ENCODE measurements around the gene ZDHHC7. TPM values are rescaled to one million over a fixed set of nuclear protein-coding genes. Genes with fewer than 3 reads are reported as not detected.

Gene ZDHHC7
- total and polyA plus RNA-seq, 9 of the 15 experiments (the other 6 are each of a cell fraction or from before 2014, with no cell fraction given): 1.7 to 49.7 (median 37.4) TPM

DNA sequence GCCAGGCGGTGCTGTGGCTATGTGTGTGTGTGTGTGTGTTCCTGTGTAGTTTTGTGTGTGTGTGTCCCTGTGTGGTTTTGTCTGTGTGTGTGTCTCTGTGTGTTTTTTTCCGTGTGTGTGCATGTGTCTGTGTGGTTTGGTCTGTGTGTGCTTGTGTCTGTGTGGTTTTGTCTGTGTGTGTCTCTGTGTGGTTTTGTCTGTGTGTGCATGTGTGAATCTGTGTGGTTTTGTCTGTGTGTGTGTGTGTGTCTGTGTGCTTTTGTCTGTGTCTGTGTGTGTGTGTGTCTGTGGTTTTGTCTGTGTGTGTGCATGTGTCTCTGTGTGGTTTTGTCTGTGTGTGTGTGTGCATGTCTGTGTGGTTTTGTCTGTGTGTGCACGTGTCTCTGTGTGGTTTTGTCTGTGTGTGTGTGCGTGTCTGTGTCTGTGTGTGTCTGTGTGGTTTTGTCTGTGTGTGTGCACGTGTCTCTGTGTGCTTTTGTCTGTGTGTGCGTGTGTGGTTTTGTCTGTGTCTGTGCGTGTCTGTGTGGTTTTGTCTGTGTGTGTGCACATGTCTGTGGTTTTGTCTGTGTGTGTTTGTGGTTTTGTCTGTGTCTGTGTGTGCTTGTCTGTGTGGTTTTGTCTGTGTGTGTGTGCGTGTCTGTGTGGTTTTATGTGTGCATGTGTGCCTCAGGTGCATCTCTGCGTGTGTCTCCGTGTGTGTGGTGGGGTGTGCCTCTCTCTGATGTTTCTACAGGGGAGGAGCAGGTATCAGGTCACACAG is 62.3 kb downstream of the ZDHHC7 start (continued):
- no peak for TF ChIP-seq ELF2 (CRISPR knock-in tag; IDR thresholded peaks at IDR 0.05)
- TF ChIP-seq, protein P1, sequence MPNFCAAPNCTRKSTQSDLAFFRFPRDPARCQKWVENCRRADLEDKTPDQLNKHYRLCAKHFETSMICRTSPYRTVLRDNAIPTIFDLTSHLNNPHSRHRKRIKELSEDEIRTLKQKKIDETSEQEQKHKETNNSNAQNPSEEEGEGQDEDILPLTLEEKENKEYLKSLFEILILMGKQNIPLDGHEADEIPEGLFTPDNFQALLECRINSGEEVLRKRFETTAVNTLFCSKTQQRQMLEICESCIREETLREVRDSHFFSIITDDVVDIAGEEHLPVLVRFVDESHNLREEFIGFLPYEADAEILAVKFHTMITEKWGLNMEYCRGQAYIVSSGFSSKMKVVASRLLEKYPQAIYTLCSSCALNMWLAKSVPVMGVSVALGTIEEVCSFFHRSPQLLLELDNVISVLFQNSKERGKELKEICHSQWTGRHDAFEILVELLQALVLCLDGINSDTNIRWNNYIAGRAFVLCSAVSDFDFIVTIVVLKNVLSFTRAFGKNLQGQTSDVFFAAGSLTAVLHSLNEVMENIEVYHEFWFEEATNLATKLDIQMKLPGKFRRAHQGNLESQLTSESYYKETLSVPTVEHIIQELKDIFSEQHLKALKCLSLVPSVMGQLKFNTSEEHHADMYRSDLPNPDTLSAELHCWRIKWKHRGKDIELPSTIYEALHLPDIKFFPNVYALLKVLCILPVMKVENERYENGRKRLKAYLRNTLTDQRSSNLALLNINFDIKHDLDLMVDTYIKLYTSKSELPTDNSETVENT (CRISPR knock-in tag; IDR thresholded peaks at IDR 0.05): no peak
- TF ChIP-seq EP300 (IDR thresholded peaks at IDR 0.05; ENCODE audit: low read length): no peak
- no peak for TF ChIP-seq ZNF584 (CRISPR knock-in tag; IDR thresholded peaks at IDR 0.05; ENCODE audit: low read depth)
- no peak for TF ChIP-seq FOXM1 (IDR thresholded peaks at IDR 0.05; ENCODE audit: low read depth)
- no peak for TF ChIP-seq FOXM1 (CRISPR knock-in tag; IDR thresholded peaks at IDR 0.05; ENCODE audit: low read depth)
- TF ChIP-seq ARID2 (IDR thresholded peaks at IDR 0.05): 0 out of 2 replicates have a peak, but pooled peaks have one; percentile 26
- TF ChIP-seq RBBP5 (IDR thresholded peaks at IDR 0.05; ENCODE audit: borderline replicate concordance, insufficient read depth, low read length, poor library complexity, severe bottlenecking): no peak
- no peak for TF ChIP-seq CC2D1A (IDR thresholded peaks at IDR 0.05)
- TF ChIP-seq, protein P2, sequence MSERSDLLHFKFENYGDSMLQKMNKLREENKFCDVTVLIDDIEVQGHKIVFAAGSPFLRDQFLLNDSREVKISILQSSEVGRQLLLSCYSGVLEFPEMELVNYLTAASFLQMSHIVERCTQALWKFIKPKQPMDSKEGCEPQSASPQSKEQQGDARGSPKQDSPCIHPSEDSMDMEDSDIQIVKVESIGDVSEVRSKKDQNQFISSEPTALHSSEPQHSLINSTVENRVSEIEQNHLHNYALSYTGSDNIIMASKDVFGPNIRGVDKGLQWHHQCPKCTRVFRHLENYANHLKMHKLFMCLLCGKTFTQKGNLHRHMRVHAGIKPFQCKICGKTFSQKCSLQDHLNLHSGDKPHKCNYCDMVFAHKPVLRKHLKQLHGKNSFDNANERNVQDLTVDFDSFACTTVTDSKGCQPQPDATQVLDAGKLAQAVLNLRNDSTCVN (CRISPR knock-in tag; IDR thresholded peaks at IDR 0.05): peak; percentile 19; the same call in 1 of the 2 replicates
- no peak for TF ChIP-seq ZNF263 (CRISPR knock-in tag; IDR thresholded peaks at IDR 0.05; ENCODE audit: borderline replicate concordance)
- 0 out of 2 replicates have a peak, but pooled peaks have one; percentile 20 for TF ChIP-seq MYBL2 (IDR thresholded peaks at IDR 0.05; ENCODE audit: low read depth)
- no peak for TF ChIP-seq MYBL2 (CRISPR knock-in tag; IDR thresholded peaks at IDR 0.05; ENCODE audit: borderline replicate concordance)
- TF ChIP-seq NELFE (IDR thresholded peaks at IDR 0.05; ENCODE audit: insufficient read depth, insufficient read length): no peak
- TF ChIP-seq IFI16 (CRISPR knock-in tag; IDR thresholded peaks at IDR 0.05): no peak
- TF ChIP-seq, protein P3, sequence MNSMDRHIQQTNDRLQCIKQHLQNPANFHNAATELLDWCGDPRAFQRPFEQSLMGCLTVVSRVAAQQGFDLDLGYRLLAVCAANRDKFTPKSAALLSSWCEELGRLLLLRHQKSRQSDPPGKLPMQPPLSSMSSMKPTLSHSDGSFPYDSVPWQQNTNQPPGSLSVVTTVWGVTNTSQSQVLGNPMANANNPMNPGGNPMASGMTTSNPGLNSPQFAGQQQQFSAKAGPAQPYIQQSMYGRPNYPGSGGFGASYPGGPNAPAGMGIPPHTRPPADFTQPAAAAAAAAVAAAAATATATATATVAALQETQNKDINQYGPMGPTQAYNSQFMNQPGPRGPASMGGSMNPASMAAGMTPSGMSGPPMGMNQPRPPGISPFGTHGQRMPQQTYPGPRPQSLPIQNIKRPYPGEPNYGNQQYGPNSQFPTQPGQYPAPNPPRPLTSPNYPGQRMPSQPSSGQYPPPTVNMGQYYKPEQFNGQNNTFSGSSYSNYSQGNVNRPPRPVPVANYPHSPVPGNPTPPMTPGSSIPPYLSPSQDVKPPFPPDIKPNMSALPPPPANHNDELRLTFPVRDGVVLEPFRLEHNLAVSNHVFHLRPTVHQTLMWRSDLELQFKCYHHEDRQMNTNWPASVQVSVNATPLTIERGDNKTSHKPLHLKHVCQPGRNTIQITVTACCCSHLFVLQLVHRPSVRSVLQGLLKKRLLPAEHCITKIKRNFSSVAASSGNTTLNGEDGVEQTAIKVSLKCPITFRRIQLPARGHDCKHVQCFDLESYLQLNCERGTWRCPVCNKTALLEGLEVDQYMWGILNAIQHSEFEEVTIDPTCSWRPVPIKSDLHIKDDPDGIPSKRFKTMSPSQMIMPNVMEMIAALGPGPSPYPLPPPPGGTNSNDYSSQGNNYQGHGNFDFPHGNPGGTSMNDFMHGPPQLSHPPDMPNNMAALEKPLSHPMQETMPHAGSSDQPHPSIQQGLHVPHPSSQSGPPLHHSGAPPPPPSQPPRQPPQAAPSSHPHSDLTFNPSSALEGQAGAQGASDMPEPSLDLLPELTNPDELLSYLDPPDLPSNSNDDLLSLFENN (IDR thresholded peaks at IDR 0.05; ENCODE audit: low read depth in 2 of 2, low read length in 2 of 2): no peak
- TF ChIP-seq SMAD4 (CRISPR knock-in tag; conservative IDR thresholded peaks at IDR 0.05): peak; percentile 56; the same call in 1 of the 2 replicates
- TF ChIP-seq SRSF1 (IDR thresholded peaks at IDR 0.05; ENCODE audit: low read depth, low read length): no peak
- no peak for TF ChIP-seq RBFOX2 (IDR thresholded peaks at IDR 0.05; ENCODE audit: low read depth, low read length)
- TF ChIP-seq ZBED1 (IDR thresholded peaks at IDR 0.05): no peak
- no peak for TF ChIP-seq GABPB1 (CRISPR knock-in tag; IDR thresholded peaks at IDR 0.05)
- no peak for TF ChIP-seq SAFB2 (IDR thresholded peaks at IDR 0.05; ENCODE audit: borderline replicate concordance, low read depth, low read length, severe bottlenecking)

All from K562 (cell line).